ENCODE data around the gene PDSS2. TPM values are rescaled to one million over a fixed set of nuclear protein-coding genes. Genes with fewer than 3 reads are reported as not detected.

The PDSS2 gene
- total and polyA plus RNA-seq, 12 donors, result 6.4 to 39.8 (median 27.6) TPM

GRCh38 chr6:107348224-107348623 is 111.1 kb downstream of the PDSS2 start:
- TF ChIP-seq CTCF (IDR thresholded peaks at IDR 0.05) (no peak), POLR2A (IDR thresholded peaks at IDR 0.05) (no peak)
- Histone ChIP-seq H3K27me3 (no peaks in the 10 kb centered on the region), H3K36me3 (replicated peaks in 1 of 2) (no peaks in the 10 kb centered on the region), H3K4me1 (replicated peaks in 1 of 2) (peaks cover 0 to 8% of the 10 kb centered on the region in 2 donors), H3K4me3 (no peak overlapping the region), H3K27ac (no peak overlapping the region), H3K9me3 (replicated peaks in 1 of 3) (no peaks in the 10 kb centered on the region)
- intact Hi-C loops (cut with DNase I), result no loop called here
- 96 to 100% (median 99%) methylated on average over 1 of the region's 1 CpG for WGBS, 4 donors
- no peak for DNase-seq

GRCh38 chr6:107345393-107345792 is 114.0 kb downstream of the PDSS2 start:
- no peaks in the 10 kb centered on the region for H3K27me3 ChIP-seq
- peaks cover 0 to 8% of the 10 kb centered on the region in 2 donors for H3K4me1 ChIP-seq (replicated peaks in 1 of 2)
- no peaks in the 10 kb centered on the region for H3K36me3 ChIP-seq (replicated peaks in 1 of 2)
- no peaks in the 10 kb centered on the region for H3K9me3 ChIP-seq (replicated peaks in 1 of 3)
- TF ChIP-seq CTCF (IDR thresholded peaks at IDR 0.05), result no peak
- no peak for TF ChIP-seq POLR2A (IDR thresholded peaks at IDR 0.05)
- no peak overlapping the region for H3K4me3 ChIP-seq
- intact Hi-C loops (cut with DNase I), result no loop called here
- H3K27ac ChIP-seq, result no peak overlapping the region
- no peak for DNase-seq

- no peak overlapping the region for H3K27ac ChIP-seq
- H3K4me3 ChIP-seq, result no peak overlapping the region
- no peak for DNase-seq
- H3K4me1 ChIP-seq (replicated peaks in 1 of 2), result peaks cover 0 to 8% of the 10 kb centered on the region in 2 donors
- intact Hi-C loops (cut with DNase I), result no loop called here
- no peaks in the 10 kb centered on the region for H3K27me3 ChIP-seq
- H3K36me3 ChIP-seq (replicated peaks in 1 of 2), result no peaks in the 10 kb centered on the region
- WGBS, 4 donors, result 85 to 100% (median 95%) methylated on average over 2 of the region's 2 CpGs
- no peaks in the 10 kb centered on the region for H3K9me3 ChIP-seq (replicated peaks in 1 of 3)
- no peak for TF ChIP-seq CTCF (IDR thresholded peaks at IDR 0.05)
These were observed 114.4 kb downstream of the PDSS2 start for GRCh38 chr6:107344981-107345380.

- Histone ChIP-seq H3K9me3 (replicated peaks in 1 of 3) (no peaks in the 10 kb centered on the region), H3K27me3 (no peaks in the 10 kb centered on the region), H3K36me3 (replicated peaks in 1 of 2) (no peaks in the 10 kb centered on the region), H3K27ac (no peak overlapping the region), H3K4me1 (replicated peaks in 1 of 2) (peaks cover 0 to 8% of the 10 kb centered on the region in 2 donors), H3K4me3 (no peak overlapping the region)
- no peak for DNase-seq
- intact Hi-C loops (cut with DNase I), result no loop called here
- TF ChIP-seq POLR2A (IDR thresholded peaks at IDR 0.05) (no peak), CTCF (IDR thresholded peaks at IDR 0.05) (no peak)
- 86 to 93% (median 91%) methylated on average over 2 of the region's 2 CpGs for WGBS, 4 donors
These were observed 115.0 kb downstream of the PDSS2 start for GRCh38 chr6:107344383-107344782.
